Effector memory CD8-positive, alpha-beta T cell (primary cell): ENCODE measurements around the gene FSTL5.

Source experiments
- ATAC-seq: fragments of 150-1000 bp; cut with Tn5 transposase; replicated peaks from 2 replicates; pipeline ENCODE4 v1.10.0; 2021; ENCODE audit warnings: mild to moderate bottlenecking, moderate library complexity
- DNase-seq, 3 experiments: peaks; one replicate each; pipeline ENCODE4 v3.0.0; 2021
- H3K27ac Mint-ChIP-seq, 2 donors: one replicate each; pipeline ENCODE4 v1.8.0; 2022; ENCODE audit warnings: mild to moderate bottlenecking in 2 of 2, mixed read lengths in 2 of 2, moderate library complexity in 2 of 2
- H3K27me3 Mint-ChIP-seq, 2 donors: one replicate each; pipeline ENCODE4 v1.8.0; 2022; ENCODE audit warnings: mixed read lengths in 2 of 2
- H3K36me3 Mint-ChIP-seq: one replicate; pipeline ENCODE4 v1.8.0; 2022; ENCODE audit warnings: mild to moderate bottlenecking, moderate library complexity, mixed read lengths; ENCODE audit not compliant: insufficient read depth
- H3K4me1 Mint-ChIP-seq, 2 donors: one replicate each; pipeline ENCODE4 v1.8.0; 2022; ENCODE audit warnings: low read depth in 2 of 2, mixed read lengths in 2 of 2
- H3K4me3 Mint-ChIP-seq, 2 donors: one replicate each; pipeline ENCODE4 v1.8.0; 2022; ENCODE audit warnings: mild to moderate bottlenecking in 2 of 2, mixed read lengths in 2 of 2, moderate library complexity in 2 of 2
- H3K9me3 Mint-ChIP-seq, 2 donors: one replicate each; pipeline ENCODE4 v1.8.0; 2022; ENCODE audit warnings: mixed read lengths in 2 of 2

FSTL5 gene

GRCh38 chr4:162056990-162057389 is 106.8 kb downstream of the FSTL5 start:
- Mint-ChIP-seq H3K36me3 (no peaks in the 10 kb centered on the region), H3K27ac (no peak overlapping the region)
- no peak for ATAC-seq

GRCh38 chr4:162046135-162046534 is 117.7 kb downstream of the FSTL5 start:
- Mint-ChIP-seq H3K4me1 (no peaks in the 10 kb centered on the region), H3K27ac (no peak overlapping the region), H3K4me3 (no peak overlapping the region), H3K27me3 (no peaks in the 10 kb centered on the region), H3K36me3 (no peaks in the 10 kb centered on the region), H3K9me3 (peaks cover 0 to 3% of the 10 kb centered on the region in 2 donors)
- DNase-seq (no peak), ATAC-seq (no peak)

More at GRCh38 chr4:162056990-162057389, 106.8 kb downstream of the FSTL5 start:
- DNase-seq, result no peak
- H3K9me3 Mint-ChIP-seq, result peaks cover 4 to 7% of the 10 kb centered on the region in 2 donors
- no peaks in the 10 kb centered on the region for H3K4me1 Mint-ChIP-seq
- no peak overlapping the region for H3K4me3 Mint-ChIP-seq
- H3K27me3 Mint-ChIP-seq, result no peaks in the 10 kb centered on the region

- DNase-seq (no peak), ATAC-seq (no peak)
- no peak overlapping the region for H3K4me3 Mint-ChIP-seq
- H3K27me3 Mint-ChIP-seq, result no peaks in the 10 kb centered on the region
- H3K27ac Mint-ChIP-seq, result no peak overlapping the region
- H3K4me1 Mint-ChIP-seq, result no peaks in the 10 kb centered on the region
- H3K36me3 Mint-ChIP-seq, result no peaks in the 10 kb centered on the region
- H3K9me3 Mint-ChIP-seq, result peaks cover 0 to 8% of the 10 kb centered on the region in 2 donors
Observed at GRCh38 chr4:162038112-162038511, 125.7 kb downstream of the FSTL5 start.

GRCh38 chr4:162017863-162018262 is 145.9 kb downstream of the FSTL5 start:
- Mint-ChIP-seq H3K27ac (no peak overlapping the region), H3K4me1 (no peaks in the 10 kb centered on the region), H3K4me3 (no peak overlapping the region), H3K36me3 (no peaks in the 10 kb centered on the region), H3K27me3 (no peaks in the 10 kb centered on the region), H3K9me3 (peaks cover 6 to 15% of the 10 kb centered on the region in 2 donors)
- DNase-seq (no peak), ATAC-seq (no peak)

GRCh38 chr4:162016991-162017390 is 146.8 kb downstream of the FSTL5 start:
- DNase-seq (no peak), ATAC-seq (no peak)
- Mint-ChIP-seq H3K9me3 (peaks cover 4 to 15% of the 10 kb centered on the region in 2 donors), H3K36me3 (no peaks in the 10 kb centered on the region), H3K27me3 (no peaks in the 10 kb centered on the region), H3K4me3 (no peak overlapping the region), H3K4me1 (no peaks in the 10 kb centered on the region), H3K27ac (no peak overlapping the region)

GRCh38 chr4:162016219-162016618 is 147.6 kb downstream of the FSTL5 start:
- Mint-ChIP-seq H3K36me3 (no peaks in the 10 kb centered on the region), H3K9me3 (peaks cover 4 to 9% of the 10 kb centered on the region in 2 donors), H3K27me3 (no peaks in the 10 kb centered on the region), H3K4me1 (no peaks in the 10 kb centered on the region), H3K4me3 (no peak overlapping the region), H3K27ac (no peak overlapping the region)
- DNase-seq, result no peak
- ATAC-seq, result no peak

- Mint-ChIP-seq H3K36me3 (no peaks in the 10 kb centered on the region), H3K4me1 (no peaks in the 10 kb centered on the region), H3K4me3 (no peak overlapping the region), H3K27me3 (no peaks in the 10 kb centered on the region), H3K9me3 (peaks cover 6 to 14% of the 10 kb centered on the region in 2 donors), H3K27ac (no peak overlapping the region)
- no peak for DNase-seq
- ATAC-seq, result no peak
Observed at GRCh38 chr4:162015090-162015489, 148.7 kb downstream of the FSTL5 start.

GRCh38 chr4:162011089-162011488 is 152.7 kb downstream of the FSTL5 start:
- no peak overlapping the region for H3K4me3 Mint-ChIP-seq
- no peaks in the 10 kb centered on the region for H3K36me3 Mint-ChIP-seq
- DNase-seq (no peak), ATAC-seq (no peak)
- H3K9me3 Mint-ChIP-seq, result peaks cover 4 to 14% of the 10 kb centered on the region in 2 donors
- no peaks in the 10 kb centered on the region for H3K27me3 Mint-ChIP-seq
- no peaks in the 10 kb centered on the region for H3K4me1 Mint-ChIP-seq
- H3K27ac Mint-ChIP-seq, result no peak overlapping the region

GRCh38 chr4:162010362-162010761 is 153.4 kb downstream of the FSTL5 start:
- no peaks in the 10 kb centered on the region for H3K27me3 Mint-ChIP-seq
- H3K4me3 Mint-ChIP-seq, result no peak overlapping the region
- ATAC-seq (no peak), DNase-seq (no peak)
- no peak overlapping the region for H3K27ac Mint-ChIP-seq
- peaks cover 4 to 12% of the 10 kb centered on the region in 2 donors for H3K9me3 Mint-ChIP-seq
- no peaks in the 10 kb centered on the region for H3K4me1 Mint-ChIP-seq
- no peaks in the 10 kb centered on the region for H3K36me3 Mint-ChIP-seq

GRCh38 chr4:161992317-161992716 is 171.5 kb downstream of the FSTL5 start:
- Mint-ChIP-seq H3K27me3 (no peaks in the 10 kb centered on the region), H3K4me1 (no peaks in the 10 kb centered on the region), H3K27ac (no peak overlapping the region), H3K36me3 (no peaks in the 10 kb centered on the region), H3K4me3 (no peak overlapping the region), H3K9me3 (peaks cover 11 to 25% of the 10 kb centered on the region in 2 donors)
- DNase-seq (no peak), ATAC-seq (no peak)

- no peak for ATAC-seq
- Mint-ChIP-seq H3K4me3 (no peak overlapping the region), H3K4me1 (no peaks in the 10 kb centered on the region), H3K27me3 (no peaks in the 10 kb centered on the region), H3K9me3 (peaks cover 11 to 25% of the 10 kb centered on the region in 2 donors), H3K27ac (no peak overlapping the region), H3K36me3 (no peaks in the 10 kb centered on the region)
- no peak for DNase-seq
Observed at GRCh38 chr4:161991811-161992210, 172.0 kb downstream of the FSTL5 start.

GRCh38 chr4:161990721-161991120 is 173.1 kb downstream of the FSTL5 start:
- Mint-ChIP-seq H3K36me3 (no peaks in the 10 kb centered on the region), H3K4me1 (no peaks in the 10 kb centered on the region), H3K27ac (no peak overlapping the region), H3K9me3 (peaks cover 10 to 15% of the 10 kb centered on the region in 2 donors), H3K4me3 (no peak overlapping the region), H3K27me3 (no peaks in the 10 kb centered on the region)
- DNase-seq (no peak), ATAC-seq (no peak)

- Mint-ChIP-seq H3K4me3 (no peak overlapping the region), H3K4me1 (no peaks in the 10 kb centered on the region)
Observed at GRCh38 chr4:161988946-161989345, 174.9 kb downstream of the FSTL5 start.

GRCh38 chr4:161987611-161988010 is 176.2 kb downstream of the FSTL5 start:
- no peak overlapping the region for H3K27ac Mint-ChIP-seq
- no peak for DNase-seq
- H3K27me3 Mint-ChIP-seq, result no peaks in the 10 kb centered on the region
- no peaks in the 10 kb centered on the region for H3K4me1 Mint-ChIP-seq
- H3K4me3 Mint-ChIP-seq, result no peak overlapping the region
- no peak for ATAC-seq
- H3K36me3 Mint-ChIP-seq, result no peaks in the 10 kb centered on the region
- peaks cover 8 to 14% of the 10 kb centered on the region in 2 donors for H3K9me3 Mint-ChIP-seq

More at GRCh38 chr4:161988946-161989345, 174.9 kb downstream of the FSTL5 start:
- H3K36me3 Mint-ChIP-seq, result no peaks in the 10 kb centered on the region
- no peak overlapping the region for H3K27ac Mint-ChIP-seq
- H3K27me3 Mint-ChIP-seq, result no peaks in the 10 kb centered on the region
- no peak for ATAC-seq
- H3K9me3 Mint-ChIP-seq, result peaks cover 9 to 14% of the 10 kb centered on the region in 2 donors
- no peak for DNase-seq

GRCh38 chr4:161952382-161952781 is 211.4 kb downstream of the FSTL5 start:
- H3K36me3 Mint-ChIP-seq, result no peaks in the 10 kb centered on the region
- H3K4me3 Mint-ChIP-seq, result no peak overlapping the region
- H3K9me3 Mint-ChIP-seq, result peaks cover 12 to 14% of the 10 kb centered on the region in 2 donors
- no peaks in the 10 kb centered on the region for H3K27me3 Mint-ChIP-seq
- DNase-seq (no peak), ATAC-seq (no peak)
- H3K4me1 Mint-ChIP-seq, result no peaks in the 10 kb centered on the region
- no peak overlapping the region for H3K27ac Mint-ChIP-seq
